ENCODE data around the gene EMP3.
"Not testable (repeated sequence)": the region's sequence is repeated elsewhere in the genome, so short reads cannot be mapped to it uniquely, and the experiment has no call there.

EMP3 gene

DNA sequence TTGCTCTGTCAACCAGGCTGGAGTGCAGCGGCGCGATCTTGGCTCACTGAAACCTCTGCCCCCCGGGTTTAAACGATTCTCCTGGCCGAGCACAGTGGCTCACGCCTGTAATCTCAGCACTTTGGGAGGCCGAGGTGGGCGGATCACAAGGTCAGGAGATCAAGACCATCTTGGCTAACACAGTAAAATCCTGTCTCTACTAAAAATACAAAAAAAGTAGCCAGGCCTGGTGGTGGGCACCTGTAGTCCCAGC lies 7.7 kb upstream of the EMP3 start:
- DNase-seq (ENCODE audit: low read depth in 2 of 2): not testable (repeated sequence)

DNA sequence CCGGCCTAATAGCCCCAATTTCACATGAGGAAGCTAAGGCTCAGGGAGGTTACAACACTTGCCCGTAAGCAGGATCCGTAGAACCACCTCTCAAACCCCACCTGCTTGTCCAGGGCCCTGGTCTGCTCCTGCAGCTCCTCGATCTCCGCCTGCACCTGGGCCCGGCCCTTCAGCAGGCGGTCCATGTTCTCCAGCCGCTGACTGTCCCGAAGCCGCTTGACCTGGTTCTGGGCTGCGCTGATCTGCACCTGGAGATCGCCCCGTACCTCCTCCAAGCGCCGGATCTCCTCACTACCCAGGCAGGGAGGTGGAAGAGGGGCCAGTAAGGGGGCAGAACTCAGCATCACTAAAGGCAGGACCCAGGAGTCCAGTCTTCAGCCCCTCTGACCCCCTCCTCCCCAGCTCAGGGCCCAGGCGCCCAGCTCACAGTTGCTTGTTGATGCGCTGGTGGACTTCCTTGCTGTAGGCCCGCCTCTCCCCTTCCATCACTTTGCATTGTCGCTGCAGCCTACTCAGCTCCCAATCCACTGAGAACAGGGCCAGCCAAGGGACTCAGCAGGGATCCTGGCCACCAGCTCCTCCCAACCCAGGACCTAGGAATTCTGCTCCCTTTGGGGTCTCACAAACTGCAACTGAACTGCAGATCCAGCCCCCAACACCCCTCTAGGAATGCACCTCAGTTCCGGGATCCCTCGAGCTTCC lies 6.9 kb upstream of the EMP3 start:
- DNase-seq (ENCODE audit: low read depth in 2 of 2): no peak

DNA sequence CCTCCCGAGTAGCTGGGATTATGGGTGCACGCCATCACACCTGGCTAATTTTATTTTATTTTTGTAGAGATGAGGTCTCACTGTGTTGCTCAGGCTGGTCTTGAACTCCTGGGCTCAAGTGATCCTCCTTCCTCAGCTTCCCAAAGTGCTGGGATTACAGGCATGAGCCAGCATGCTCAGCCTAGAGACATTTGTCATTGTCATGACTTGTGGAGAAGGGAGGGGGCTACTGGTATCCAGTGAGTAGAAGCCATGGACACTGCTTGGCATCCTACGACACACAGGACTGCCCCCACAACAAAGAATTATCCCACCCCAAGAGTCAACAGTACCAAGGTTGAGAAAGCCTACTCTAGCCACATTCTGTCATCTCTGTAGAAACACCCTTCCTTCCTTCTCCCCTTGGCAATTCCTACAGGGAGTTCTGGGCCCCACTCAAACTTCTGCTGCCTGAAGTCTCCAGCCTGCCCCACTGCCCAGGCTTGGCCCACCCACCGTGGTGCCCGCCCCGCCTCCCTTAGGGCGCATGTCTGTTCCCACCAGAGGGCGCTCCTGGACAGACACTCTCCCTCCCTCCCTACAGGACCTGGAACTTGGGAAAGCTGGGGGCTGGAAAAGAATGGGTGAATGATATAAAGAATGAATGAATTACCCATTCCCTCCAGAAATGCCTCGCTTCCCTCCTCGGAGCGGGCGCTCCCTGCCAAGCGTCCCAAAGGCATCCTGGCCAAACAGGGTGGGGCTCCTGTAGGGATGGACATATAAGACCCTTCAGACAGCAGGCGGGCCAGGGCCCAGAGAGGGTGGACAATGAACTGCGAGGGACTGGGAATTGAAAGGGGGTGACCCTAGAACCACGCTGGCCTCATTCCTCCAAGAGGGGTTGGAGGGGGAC lies 5.5 kb upstream of the EMP3 start:
- peak; percentile 53 to 64 for DNase-seq (ENCODE audit: low read depth in 2 of 2)

DNA sequence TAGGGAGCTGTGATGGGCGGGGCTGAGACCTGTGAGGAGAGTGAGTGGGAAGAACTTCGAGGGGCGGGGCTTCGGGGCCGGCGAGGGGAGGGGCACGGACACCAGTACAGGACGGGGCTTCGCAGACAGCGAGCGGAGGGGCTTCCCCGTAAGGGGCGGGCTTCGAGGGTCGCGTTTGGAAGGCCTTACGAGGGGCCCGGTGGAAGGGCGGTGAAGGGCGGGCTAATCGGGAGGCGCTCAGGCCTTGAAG lies 4.1 kb upstream of the EMP3 start:
- DNase-seq (ENCODE audit: low read depth in 2 of 2): peak; percentile 86 to 95

DNA sequence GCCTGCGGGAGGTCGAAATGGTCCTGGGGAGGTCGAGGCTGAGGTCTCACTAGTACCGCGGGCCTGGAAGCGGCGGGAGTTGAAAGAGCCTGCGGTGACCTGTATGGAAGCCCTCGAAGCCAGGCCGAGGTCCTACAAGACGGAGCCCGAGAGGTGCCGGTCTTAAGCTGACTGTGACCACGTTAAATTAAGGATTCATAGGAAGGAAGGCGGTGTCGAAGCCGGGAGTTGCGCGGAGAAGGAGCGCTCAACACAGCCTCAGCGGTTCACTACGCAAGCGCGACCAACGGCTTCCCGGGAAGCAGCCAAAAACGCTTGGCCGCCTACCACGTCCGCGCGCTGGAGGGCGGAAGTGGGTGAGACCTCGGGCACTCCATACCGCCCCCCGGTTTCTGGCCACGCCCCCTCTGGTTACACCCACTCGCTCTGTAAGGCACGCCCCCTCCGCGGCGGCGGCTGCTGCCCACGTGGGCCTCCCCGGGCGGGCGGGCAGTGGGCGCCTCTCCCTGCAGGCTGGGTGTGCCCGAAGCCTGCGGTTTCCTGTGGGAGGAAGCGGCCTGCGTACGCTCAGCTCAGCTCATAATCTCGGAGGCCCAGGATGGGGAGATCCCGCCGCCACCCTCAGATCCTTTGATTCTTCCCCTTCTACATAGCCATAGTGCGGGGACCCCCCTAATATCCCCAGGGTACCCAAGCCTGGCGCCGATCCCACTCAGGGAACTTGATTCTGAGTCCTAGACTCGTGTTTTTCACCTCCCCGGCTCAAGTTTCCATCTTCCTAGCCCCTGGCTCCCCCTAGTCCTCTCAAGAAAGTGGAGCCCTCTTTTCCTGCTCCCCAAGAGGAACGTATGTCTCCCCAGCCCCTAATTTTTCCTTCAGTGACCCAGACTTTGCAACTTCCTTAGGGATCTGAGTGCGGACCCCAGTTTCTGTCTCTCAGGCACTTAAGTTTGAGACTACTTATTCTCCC lies 3.4 kb upstream of the EMP3 start:
- peak; percentile 99 for DNase-seq (ENCODE audit: low read depth in 2 of 2)

DNA sequence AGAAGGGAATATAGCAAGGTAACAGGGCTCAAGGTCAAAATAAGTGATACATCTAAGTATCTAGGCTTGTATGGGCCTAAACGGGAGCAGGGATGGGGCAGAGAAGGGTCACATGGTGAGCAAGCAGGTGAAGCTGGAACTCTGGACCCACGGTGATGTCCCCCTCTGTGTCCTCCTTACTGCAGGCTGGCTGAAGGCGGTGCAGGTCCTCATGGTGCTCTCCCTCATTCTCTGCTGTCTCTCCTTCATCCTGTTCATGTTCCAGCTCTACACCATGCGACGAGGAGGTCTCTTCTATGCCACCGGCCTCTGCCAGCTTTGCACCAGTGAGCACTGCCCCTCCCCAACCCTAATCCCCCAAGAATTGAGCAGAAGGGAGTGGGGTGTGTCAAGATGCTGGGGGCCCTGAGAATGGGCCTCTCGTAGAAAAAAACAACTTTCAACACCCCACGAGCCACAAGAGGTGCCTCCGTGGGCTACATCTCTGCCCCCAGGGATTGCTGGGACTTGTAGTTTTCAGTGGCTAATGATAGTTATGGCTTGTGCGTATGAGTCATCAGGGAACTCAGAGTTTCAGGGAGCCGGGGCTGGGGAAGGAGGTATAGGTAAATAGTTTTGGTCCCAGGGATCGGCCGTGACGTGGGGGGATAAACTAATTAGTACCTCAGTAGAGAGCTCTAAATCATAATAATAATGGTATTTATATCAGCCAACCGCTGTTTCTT lies 4.0 kb downstream of the EMP3 start:
- DNase-seq (ENCODE audit: low read depth in 2 of 2): no peak

DNA sequence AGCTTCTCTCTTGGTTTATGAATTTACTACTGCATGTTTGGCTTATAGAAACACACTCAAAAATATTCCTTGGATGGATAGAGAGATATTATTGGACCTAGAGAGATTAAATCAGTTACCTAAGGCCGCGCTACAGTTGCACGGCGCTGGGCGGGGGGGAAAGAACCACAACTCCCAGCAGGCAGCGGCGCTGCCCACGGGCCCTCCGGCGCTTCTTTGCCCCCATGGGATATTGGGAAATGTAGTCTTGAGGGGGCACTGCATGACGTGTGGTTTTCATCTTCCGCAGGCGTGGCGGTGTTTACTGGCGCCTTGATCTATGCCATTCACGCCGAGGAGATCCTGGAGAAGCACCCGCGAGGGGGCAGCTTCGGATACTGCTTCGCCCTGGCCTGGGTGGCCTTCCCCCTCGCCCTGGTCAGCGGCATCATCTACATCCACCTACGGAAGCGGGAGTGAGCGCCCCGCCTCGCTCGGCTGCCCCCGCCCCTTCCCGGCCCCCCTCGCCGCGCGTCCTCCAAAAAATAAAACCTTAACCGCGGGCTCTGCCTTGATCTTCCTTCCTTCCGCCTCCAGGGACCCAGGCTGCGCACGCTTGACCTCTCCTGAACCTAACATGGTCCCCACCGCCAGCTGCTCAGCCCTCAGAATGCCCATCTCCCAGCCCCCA lies 4.8 kb downstream of the EMP3 start:
- peak; percentile 54 to 58 for DNase-seq (ENCODE audit: low read depth in 2 of 2)

DNA sequence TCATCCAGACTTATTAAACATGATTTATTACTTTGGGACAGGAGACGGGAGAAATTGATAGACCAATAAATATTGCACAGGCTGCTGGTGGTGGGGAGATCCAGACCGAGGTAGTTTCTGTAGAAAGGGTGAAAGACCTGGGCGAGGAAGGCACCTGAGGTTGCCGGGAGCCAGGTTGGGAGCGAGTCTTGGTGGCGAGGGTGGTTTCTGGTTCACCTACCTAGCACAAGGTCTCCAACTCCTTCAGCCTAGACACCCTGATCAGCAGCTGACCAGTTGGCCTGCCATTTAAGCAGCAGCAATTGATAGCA lies 7.0 kb downstream of the EMP3 start:
- DNase-seq (ENCODE audit: low read depth in 2 of 2): no peak

DNA sequence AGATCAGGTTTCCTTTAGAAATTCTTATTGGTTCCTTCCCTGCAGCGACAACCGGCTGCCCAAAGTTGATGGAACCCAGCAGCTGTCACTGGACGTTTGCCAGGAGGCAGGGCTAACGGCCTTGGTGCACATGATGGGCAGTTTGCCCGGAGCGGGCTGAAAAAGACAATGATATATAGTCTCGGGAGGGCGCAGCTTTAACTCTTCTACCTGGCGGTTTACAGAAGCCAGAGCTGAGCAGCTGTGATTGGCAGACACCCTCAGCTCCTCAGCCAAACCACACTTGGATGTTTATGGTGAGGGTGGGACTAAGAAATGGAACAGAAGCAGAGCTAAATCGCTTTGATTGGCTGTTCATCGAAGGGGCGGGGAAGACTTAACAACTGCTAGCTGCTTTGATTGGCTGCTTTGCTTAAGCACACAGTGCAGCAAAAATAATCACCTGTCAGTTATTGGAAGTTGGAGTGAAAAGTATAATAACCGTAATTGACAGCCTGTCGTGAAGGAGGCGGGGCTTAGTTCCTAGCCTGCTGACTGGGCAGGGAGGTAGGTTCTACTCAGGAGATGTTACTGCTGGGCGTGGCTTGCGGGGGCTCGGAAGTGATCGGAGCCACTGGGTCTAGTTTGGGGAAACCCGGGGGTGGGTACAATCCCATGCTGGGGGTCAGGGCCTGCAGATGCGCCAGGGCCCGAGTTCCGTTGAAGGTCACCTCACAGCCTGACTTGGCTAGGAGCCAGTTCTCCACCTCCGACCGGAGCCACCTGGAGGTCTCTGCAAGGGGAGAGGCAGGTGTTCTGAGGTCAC lies 7.5 kb downstream of the EMP3 start:
- DNase-seq (ENCODE audit: low read depth in 2 of 2): peak; percentile 71 to 85

DNA sequence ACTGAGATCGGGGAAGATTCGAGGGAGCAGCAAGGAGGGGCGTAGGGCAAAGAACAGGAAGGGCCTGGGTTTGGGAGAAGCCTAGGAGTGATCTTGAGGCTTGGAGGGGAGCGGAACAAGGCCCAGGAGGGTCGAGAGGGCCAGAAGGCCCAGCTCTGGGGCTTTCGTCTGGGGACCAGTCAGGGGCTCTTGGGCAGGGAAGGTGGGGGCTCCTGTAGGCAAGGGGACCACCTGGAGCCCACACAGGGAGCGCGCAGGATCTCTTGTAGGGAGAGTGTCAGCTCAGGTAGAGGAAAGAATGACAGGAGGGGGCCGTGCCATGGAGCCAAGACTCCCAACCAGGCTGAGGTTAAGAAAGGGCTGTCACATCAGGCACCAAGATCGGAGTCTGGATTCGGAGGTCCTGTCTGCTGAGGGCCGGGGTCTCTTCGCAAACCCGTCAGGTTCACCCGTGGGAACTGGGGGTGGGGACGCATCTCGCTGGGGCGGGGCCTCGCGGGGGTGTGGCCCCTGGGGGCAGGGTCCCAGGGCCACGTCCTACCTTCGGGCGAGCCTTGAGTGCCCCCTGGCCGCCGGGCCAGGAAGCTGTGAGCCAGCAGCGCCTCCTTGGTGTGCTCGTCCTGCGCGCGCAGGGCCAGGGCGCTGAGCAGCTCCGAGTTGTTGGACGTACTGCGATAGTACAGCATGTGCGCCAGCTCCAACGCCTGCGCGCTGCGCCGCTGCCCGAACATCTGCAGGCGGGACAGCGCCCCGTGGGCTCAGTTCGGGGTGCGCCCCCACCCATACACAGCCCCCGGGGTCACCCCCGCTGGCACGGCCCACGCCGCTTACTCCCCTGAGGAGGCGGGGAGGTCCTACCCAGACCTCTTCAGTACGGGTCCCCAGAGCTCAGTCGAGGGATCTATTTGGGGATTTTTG lies 8.4 kb downstream of the EMP3 start:
- peak; percentile 78 to 86 for DNase-seq (ENCODE audit: low read depth in 2 of 2)

DNA sequence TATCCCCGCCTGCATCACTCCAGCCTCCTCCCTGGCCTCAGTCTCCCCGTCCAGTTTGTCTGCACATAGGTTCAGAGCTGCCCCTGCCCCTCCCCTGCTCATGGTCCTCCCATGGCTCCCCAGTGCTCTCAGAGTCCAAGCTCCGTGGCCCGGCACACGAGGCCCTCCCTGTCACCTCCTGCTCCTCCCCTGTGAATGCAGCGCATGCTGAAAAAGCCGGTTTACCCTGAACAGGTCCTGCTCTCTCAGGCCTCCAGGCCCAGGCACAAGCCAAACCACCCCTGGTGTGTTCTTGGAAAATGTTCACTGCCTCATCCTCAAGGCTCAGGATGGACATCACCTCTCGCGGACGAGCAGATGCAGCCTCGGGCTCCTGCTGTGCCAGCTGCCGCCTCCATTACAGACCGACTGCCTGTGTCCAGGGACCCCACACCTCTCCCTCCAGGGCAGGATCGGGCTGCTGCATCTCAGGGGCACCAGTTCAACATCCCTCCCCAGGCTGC lies 13.0 kb downstream of the EMP3 start:
- DNase-seq (ENCODE audit: low read depth in 2 of 2): no peak

DNA sequence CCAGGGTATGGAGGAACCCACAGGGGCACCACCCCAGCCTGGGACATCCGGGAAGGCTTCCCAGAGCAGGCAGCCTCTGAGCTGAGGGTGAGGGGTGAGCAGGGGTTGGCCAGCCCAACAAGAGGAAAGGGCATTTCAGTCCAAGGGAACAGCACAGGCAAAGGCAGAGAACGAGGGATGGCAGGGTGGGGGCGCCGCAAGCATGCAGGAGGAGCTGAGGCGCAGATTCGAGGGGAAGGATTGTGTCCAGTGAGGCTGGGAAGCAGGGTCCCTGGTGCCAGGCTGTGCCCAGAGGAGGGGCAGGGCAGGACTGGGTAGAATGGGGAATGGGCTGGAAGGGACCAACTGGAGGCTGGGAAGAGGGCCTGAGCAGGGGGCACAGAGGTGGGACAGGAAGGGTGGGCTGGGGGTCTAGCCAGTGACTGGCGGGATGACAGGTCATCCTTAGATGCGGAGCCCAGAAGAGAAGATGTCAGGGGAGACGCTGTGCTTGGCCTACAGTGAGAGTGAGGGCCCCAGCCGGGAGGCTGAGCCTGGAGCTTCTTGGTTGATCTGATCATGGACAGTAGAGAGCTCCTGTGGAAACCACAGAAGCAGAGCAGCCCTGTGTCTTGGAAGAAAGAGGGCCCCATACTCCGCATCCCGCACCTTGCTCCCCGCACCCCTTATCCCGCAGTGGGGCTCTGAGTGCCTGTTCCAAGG lies 13.6 kb downstream of the EMP3 start:
- DNase-seq (ENCODE audit: low read depth in 2 of 2): no peak

DNA sequence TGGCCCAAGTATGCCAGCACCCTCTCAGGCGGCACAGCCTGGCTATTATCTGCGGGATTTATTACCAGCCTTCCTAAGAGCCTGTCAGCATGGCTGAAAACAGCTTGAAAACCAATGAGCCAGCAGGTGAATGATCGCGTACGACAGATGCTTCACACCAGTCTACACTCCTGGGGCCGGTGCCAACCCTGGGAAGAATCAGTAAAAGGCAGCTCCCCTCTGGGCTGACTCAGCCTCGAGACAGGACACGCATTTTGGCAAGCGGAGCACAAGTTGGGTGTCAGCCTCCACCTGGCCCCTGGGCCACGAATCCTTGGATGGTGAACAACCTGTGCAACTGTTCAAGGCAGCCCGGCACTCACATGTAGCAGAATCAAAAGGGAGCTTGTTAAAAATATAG lies 15.6 kb downstream of the EMP3 start:
- DNase-seq (ENCODE audit: low read depth in 2 of 2): no peak

DNA sequence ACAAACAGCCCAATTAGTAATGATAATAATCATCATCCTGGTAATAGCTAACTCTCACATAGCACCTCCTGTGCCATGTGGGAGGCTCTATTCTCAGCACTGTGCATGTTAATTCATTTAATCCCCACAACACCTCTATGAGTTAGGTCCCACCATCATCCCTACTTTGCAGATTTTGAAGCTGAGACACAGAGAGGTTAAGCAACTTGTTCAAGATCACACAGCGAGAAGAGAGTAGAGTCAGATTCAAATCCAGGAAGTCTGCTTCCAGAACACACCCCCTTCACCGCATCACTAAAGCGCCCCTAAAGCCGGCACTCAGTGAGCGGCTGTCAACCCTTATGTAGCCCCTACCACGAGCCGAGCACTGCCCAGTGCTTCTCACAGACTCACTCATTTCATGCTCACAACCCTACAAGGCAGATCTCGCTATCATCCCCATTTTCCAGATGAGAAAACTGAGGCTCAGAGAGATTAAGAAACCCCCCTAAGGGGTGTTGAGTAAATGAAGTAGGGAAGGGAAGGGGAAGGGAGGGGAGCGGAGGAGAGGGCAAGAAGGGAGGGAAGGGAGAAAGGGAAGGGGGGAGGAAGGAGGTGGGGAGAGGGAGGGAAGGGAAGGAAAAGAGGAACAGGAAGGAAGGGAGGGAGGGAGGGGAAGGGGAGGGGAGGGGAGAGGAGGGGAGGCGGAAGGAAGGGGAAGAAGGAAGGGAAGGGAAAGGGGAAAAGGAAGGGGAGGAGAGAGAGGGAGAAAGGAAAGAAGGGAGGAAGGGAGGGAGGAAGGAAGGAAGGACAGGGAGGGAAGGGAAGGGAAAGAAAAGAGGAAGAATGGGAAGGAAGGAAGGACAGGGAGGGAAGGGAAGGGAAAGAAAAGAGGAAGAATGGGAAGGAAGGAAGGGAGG lies 16.4 kb downstream of the EMP3 start:
- DNase-seq (ENCODE audit: low read depth in 2 of 2): no peak

DNA sequence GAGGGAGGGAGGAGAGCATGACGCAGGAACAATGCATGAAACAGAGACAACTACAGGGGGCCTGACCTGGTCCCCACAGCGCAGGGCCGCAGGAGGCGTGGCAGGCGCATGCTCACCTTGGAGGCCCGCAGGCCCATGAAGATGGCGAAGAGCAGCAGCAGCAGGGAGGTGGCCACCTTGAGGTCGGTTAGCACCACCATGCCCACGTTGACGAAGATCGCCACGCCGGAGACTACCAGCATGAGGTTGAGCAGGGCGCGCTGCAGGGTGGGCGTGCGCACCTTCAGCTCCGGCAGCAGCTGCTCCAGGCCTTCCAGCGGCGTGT lies 17.0 kb downstream of the EMP3 start:
- no peak for DNase-seq (ENCODE audit: low read depth in 2 of 2)

DNA sequence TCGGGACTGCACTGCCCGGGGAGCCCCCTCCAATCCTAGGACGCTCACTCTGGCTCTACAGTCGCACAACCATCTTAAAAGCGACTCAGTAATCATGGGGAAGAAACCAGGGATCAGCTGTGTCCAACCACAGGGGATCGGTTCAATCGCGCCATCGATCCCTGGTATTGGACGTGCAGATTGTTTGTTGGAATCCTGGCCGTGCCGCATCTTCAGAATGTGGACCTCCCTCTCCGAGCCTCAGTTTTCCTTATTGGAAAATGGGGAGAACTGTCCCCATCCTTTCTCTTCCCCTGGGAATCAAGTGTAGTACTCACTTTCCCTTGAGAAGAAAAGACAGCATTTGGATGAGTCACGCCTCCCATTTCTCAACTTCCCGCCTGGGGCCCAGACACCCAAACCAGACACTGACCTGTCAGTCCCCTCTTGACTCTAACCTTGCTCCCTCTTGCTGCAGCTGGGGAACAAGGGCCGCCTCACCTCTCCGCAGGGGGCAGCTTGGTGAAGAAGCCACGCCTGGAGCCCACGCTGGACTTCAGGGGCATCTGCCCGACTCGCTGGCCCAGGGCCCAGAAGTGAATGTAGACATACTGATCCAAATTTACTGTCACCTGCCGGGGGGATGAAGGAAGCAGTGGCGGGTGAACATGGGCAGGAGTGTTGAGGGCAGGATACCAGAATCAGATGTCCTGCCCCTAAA lies 17.6 kb downstream of the EMP3 start:
- no peak for DNase-seq (ENCODE audit: low read depth in 2 of 2)

DNA sequence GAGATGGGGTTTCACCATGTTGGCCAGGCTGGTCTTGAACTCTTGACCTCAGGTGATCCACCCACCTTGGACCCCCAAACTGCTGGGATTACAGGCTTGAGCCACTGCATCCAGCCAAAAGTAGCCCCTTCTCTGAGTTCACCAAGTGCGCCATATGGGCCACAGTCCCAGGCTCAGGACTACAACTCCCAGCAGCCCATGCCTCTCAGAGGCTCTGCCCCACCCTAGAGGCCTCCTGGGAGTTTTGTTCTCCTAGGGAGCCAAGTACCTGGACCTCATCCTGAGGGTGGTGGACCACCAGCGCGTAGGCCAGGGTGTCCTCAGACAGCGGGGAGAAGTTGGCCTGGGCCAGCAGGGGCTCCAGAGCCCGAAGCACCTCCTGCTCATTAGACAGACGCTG lies 19.5 kb downstream of the EMP3 start:
- no peak for DNase-seq (ENCODE audit: low read depth in 2 of 2)
